GM18873 (cell line): Measurements from ENCODE around the gene CFDP1.
"Not testable (repeated sequence)": the region's sequence is repeated elsewhere in the genome, so short reads cannot be mapped to it uniquely, and the experiment has no call there.

Experiments used
- ATAC-seq: cut with Tn5 transposase; IDR thresholded peaks from one replicate; pipeline ENCODE4 v1.9.1; 2021; ENCODE audit warnings: mild to moderate bottlenecking, moderate library complexity, moderate number of reproducible peaks; ENCODE audit not compliant: unreplicated experiment, low FRiP score

Gene CFDP1

GRCh38 chr16:75304521-75305363, 128.6 kb downstream of the CFDP1 start:
- no peak for ATAC-seq

- ATAC-seq = no peak
Measured at GRCh38 chr16:75301804-75302203, 131.5 kb downstream of the CFDP1 start.

- ATAC-seq = no peak
Measured at GRCh38 chr16:75298267-75298666, 135.0 kb downstream of the CFDP1 start.

- ATAC-seq = no peak
Measured at GRCh38 chr16:75296606-75297005, 136.7 kb downstream of the CFDP1 start.

GRCh38 chr16:75294773-75295459, 138.4 kb downstream of the CFDP1 start:
- no peak for ATAC-seq

GRCh38 chr16:75293772-75294171, 139.5 kb downstream of the CFDP1 start:
- no peak for ATAC-seq

GRCh38 chr16:75293173-75293572, 140.1 kb downstream of the CFDP1 start:
- ATAC-seq = no peak

GRCh38 chr16:75292691-75293090, 140.6 kb downstream of the CFDP1 start:
- no peak for ATAC-seq

- ATAC-seq = no peak
Measured at GRCh38 chr16:75289189-75289588, 144.1 kb downstream of the CFDP1 start.

GRCh38 chr16:75288596-75289120, 144.6 kb downstream of the CFDP1 start:
- no peak for ATAC-seq

GRCh38 chr16:75288181-75288580, 145.1 kb downstream of the CFDP1 start:
- no peak for ATAC-seq

- ATAC-seq = no peak
Measured at GRCh38 chr16:75287708-75288107, 145.6 kb downstream of the CFDP1 start.

- ATAC-seq = no peak
Measured at GRCh38 chr16:75286389-75286788, 146.9 kb downstream of the CFDP1 start.

GRCh38 chr16:75282466-75283281, 150.6 kb downstream of the CFDP1 start:
- no peak for ATAC-seq

GRCh38 chr16:75281826-75282225, 151.5 kb downstream of the CFDP1 start:
- ATAC-seq = no peak

GRCh38 chr16:75281009-75281408, 152.3 kb downstream of the CFDP1 start:
- ATAC-seq = not testable (repeated sequence)

- no peak for ATAC-seq
Measured at GRCh38 chr16:75280331-75280804, 152.9 kb downstream of the CFDP1 start.

- ATAC-seq = no peak
Measured at GRCh38 chr16:75279305-75279704, 154.0 kb downstream of the CFDP1 start.

- no peak for ATAC-seq
Measured at GRCh38 chr16:75273054-75273925, 160.0 kb downstream of the CFDP1 start.

GRCh38 chr16:75272629-75273028, 160.7 kb downstream of the CFDP1 start:
- ATAC-seq = not testable (repeated sequence)
